HepG2 (cell line): ENCODE data around the gene KLF3. TPM values are rescaled to one million over a fixed set of nuclear protein-coding genes. Genes with fewer than 3 reads are reported as not detected.

ENCODE experiments used
- ATAD3A ChIP-seq: sonication (generic); formaldehyde crosslinking; IDR thresholded peaks from 2 replicates; pipeline ENCODE4 v1.4.0; 2020; ENCODE audit warnings: missing genetic modification reagents
- KDM3A ChIP-seq: IDR thresholded peaks from 2 replicates; pipeline ENCODE4 v1.6.1; 2018; ENCODE audit warnings: low read depth, missing compliant biosample characterization
- PAX8 ChIP-seq: sonication (generic); formaldehyde crosslinking; IDR thresholded peaks from 2 replicates; pipeline ENCODE4 v1.8.0; 2022; ENCODE audit warnings: mild to moderate bottlenecking, missing genetic modification reagents, borderline replicate concordance
- PHB2 ChIP-seq: fragments of 450-650 bp; IDR thresholded peaks from 2 replicates; pipeline ENCODE4 v1.6.1; 2018; ENCODE audit not compliant: partially characterized antibody
- POLR2A ChIP-seq, 2 experiments: IDR thresholded peaks; 2 replicates each; pipeline ENCODE4 v1.6.1; 2011; ENCODE audit warnings: low read depth in 2 of 2, low read length in 2 of 2, mild to moderate bottlenecking in 1 of 2, moderate library complexity in 1 of 2; ENCODE audit not compliant: insufficient read depth in 1 of 2
- RELA ChIP-seq: sonication (generic); formaldehyde crosslinking; IDR thresholded peaks from 2 replicates; pipeline ENCODE4 v1.4.0; 2020; ENCODE audit warnings: missing genetic modification reagents
- REXO4 ChIP-seq: sonication (generic); formaldehyde crosslinking; IDR thresholded peaks from 2 replicates; pipeline ENCODE4 v1.8.0; 2022; ENCODE audit warnings: missing genetic modification reagents, mild to moderate bottlenecking, borderline replicate concordance
- SOX6 ChIP-seq, 2 experiments: fragments of 450-650 bp in 1 of 2; sonication (generic) in 1 of 2; formaldehyde crosslinking in 1 of 2; IDR thresholded peaks; 2 replicates each; pipeline versions ENCODE4 v1.4.0 to v1.6.1; 2017 to 2020; ENCODE audit warnings: antibody characterized with exemption in 1 of 2, mild to moderate bottlenecking in 1 of 2, missing genetic modification reagents in 1 of 2
- TFE3 ChIP-seq: IDR thresholded peaks from 2 replicates; pipeline ENCODE4 v1.6.1; 2016
- ZBTB4 ChIP-seq: sonication (generic); formaldehyde crosslinking; IDR thresholded peaks from 2 replicates; pipeline ENCODE4 v1.4.0; 2020; ENCODE audit warnings: missing genetic modification reagents, mild to moderate bottlenecking, borderline replicate concordance
- ZFP37 ChIP-seq: sonication (generic); formaldehyde crosslinking; IDR thresholded peaks from 2 replicates; pipeline ENCODE4 v1.4.0; 2020; ENCODE audit warnings: missing genetic modification reagents, borderline replicate concordance
- ZMAT3 ChIP-seq: sonication (generic); formaldehyde crosslinking; conservative IDR thresholded peaks from 2 replicates; pipeline ENCODE4 v1.7.0; 2021; ENCODE audit warnings: missing genetic modification reagents
- ZNF121 ChIP-seq: sonication (generic); formaldehyde crosslinking; IDR thresholded peaks from 2 replicates; pipeline ENCODE4 v1.5.0; 2020; ENCODE audit warnings: mild to moderate bottlenecking, missing genetic modification reagents
- ZNF350 ChIP-seq: sonication (generic); formaldehyde crosslinking; IDR thresholded peaks from 2 replicates; pipeline ENCODE4 v1.4.0; 2020; ENCODE audit warnings: mild to moderate bottlenecking, low read depth, missing genetic modification reagents, borderline replicate concordance
- ZNF614 ChIP-seq: IDR thresholded peaks from 2 replicates; pipeline ENCODE4 v1.6.1; 2018; ENCODE audit warnings: missing biosample characterization, missing genetic modification reagents, inconsistent platforms, borderline replicate concordance
- ZNF670 ChIP-seq: sonication (generic); formaldehyde crosslinking; IDR thresholded peaks from 2 replicates; pipeline ENCODE4 v1.8.0; 2022; ENCODE audit warnings: mild to moderate bottlenecking, missing genetic modification reagents, borderline replicate concordance
- polyA plus RNA-seq, 8 experiments: library from polyadenylated mRNA; depleted of rRNA in 3 of 8; stranded (reverse) in 7 of 8; unstranded in 1 of 8; fragments of >200 nt; fragmentation: Illumina TruSeq in 4 of 8; extraction: Trizol in 4 of 8; gene quantifications; 2 replicates each; pipeline versions ENCODE4 v1.2.1 to v1.2.3, GENCODE V29; 2011 to 2016; ENCODE audit warnings: low read depth in 4 of 8, missing spikeins in 1 of 8, mixed read lengths in 1 of 8; ENCODE audit not compliant: insufficient read depth in 1 of 8
- total RNA-seq, 5 experiments: library from RNA; depleted of rRNA; stranded (reverse); fragments of >200 nt; fragmentation: Illumina TruSeq; extraction: Trizol; gene quantifications; 2 replicates each; pipeline ENCODE4 v1.2.3, GENCODE V29; 2016; ENCODE audit warnings: low read depth in 1 of 5
- TF ChIP-seq, protein P1 (sequence below): sonication (generic); formaldehyde crosslinking; IDR thresholded peaks from 2 replicates; pipeline ENCODE4 v1.4.0; 2020; ENCODE audit warnings: mild to moderate bottlenecking, missing genetic modification reagents, borderline replicate concordance
- TF ChIP-seq, protein P2 (sequence below): sonication (generic); formaldehyde crosslinking; IDR thresholded peaks from 2 replicates; pipeline ENCODE4 v1.8.0; 2022; ENCODE audit warnings: mild to moderate bottlenecking, missing genetic modification reagents, borderline replicate concordance
- TF ChIP-seq, protein P3 (sequence below): sonication (generic); formaldehyde crosslinking; IDR thresholded peaks from 2 replicates; pipeline ENCODE4 v1.4.0; 2020; ENCODE audit warnings: missing genetic modification reagents; ENCODE audit errors: not compliant biosample characterization

Gene KLF3
- total and polyA plus RNA-seq, 2 of the 13 experiments (the other 11 are each of a cell fraction or from before 2014, with no cell fraction given) = 29.1 to 37.8 TPM

GRCh38 chr4:38730830-38731646, 67.0 kb downstream of the KLF3 start (continued):
- TF ChIP-seq REXO4 (CRISPR knock-in tag) (no peak), ZNF670 (CRISPR knock-in tag) (no peak), ZMAT3 (CRISPR knock-in tag) (no peak), SOX6 (IDR thresholded peaks at IDR 0.05) (no peak), SOX6 (CRISPR knock-in tag; IDR thresholded peaks at IDR 0.05) (peak; percentile 36), KDM3A (CRISPR knock-in tag) (peak; percentile 69; the same call in 1 of the 2 replicates), PAX8 (CRISPR knock-in tag) (no peak), ZNF121 (CRISPR knock-in tag) (no peak), RELA (no peak), ATAD3A (CRISPR knock-in tag) (no peak), ZNF350 (CRISPR knock-in tag) (no peak), ZBTB4 (CRISPR knock-in tag) (no peak), ZNF614 (peak; percentile 59; the same call in 1 of the 2 replicates), TFE3 (no peak), PHB2 (no peak), ZFP37 (CRISPR knock-in tag) (no peak), POLR2A (IDR thresholded peaks at IDR 0.05; ENCODE audit: insufficient read depth in 1 of 2, low read depth in 2 of 2, low read length in 2 of 2) (no peak)
- TF ChIP-seq, protein P1, sequence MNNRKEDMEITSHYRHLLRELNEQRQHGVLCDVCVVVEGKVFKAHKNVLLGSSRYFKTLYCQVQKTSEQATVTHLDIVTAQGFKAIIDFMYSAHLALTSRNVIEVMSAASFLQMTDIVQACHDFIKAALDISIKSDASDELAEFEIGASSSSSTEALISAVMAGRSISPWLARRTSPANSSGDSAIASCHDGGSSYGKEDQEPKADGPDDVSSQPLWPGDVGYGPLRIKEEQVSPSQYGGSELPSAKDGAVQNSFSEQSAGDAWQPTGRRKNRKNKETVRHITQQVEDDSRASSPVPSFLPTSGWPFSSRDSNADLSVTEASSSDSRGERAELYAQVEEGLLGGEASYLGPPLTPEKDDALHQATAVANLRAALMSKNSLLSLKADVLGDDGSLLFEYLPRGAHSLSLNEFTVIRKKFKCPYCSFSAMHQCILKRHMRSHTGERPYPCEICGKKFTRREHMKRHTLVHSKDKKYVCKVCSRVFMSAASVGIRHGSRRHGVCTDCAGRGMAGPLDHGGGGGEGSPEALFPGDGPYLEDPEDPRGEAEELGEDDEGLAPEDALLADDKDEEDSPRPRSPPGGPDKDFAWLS (CRISPR knock-in tag) = no peak
- TF ChIP-seq, protein P2, sequence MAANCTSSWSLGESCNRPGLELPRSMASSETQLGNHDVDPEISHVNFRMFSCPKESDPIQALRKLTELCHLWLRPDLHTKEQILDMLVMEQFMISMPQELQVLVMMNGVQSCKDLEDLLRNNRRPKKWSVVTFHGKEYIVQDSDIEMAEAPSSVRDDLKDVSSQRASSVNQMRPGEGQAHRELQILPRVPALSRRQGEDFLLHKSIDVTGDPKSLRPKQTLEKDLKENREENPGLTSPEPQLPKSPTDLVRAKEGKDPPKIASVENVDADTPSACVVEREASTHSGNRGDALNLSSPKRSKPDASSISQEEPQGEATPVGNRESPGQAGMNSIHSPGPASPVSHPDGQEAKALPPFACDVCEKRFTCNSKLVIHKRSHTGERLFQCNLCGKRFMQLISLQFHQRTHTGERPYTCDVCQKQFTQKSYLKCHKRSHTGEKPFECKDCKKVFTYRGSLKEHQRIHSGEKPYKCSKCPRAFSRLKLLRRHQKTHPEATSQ (CRISPR knock-in tag) = no peak
- TF ChIP-seq, protein P3, sequence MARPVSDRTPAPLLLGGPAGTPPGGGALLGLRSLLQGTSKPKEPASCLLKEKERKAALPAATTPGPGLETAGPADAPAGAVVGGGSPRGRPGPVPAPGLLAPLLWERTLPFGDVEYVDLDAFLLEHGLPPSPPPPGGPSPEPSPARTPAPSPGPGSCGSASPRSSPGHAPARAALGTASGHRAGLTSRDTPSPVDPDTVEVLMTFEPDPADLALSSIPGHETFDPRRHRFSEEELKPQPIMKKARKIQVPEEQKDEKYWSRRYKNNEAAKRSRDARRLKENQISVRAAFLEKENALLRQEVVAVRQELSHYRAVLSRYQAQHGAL (CRISPR knock-in tag) = no peak
